H9 (cell line): ENCODE results near the gene ARL5A. TPM values are rescaled to one million over a fixed set of nuclear protein-coding genes. Genes with fewer than 3 reads are reported as not detected.

ENCODE experiments used
- DNase-seq: peaks from one replicate; pipeline ENCODE4 v3.0.0-alpha.2; 2017
- H2AFZ ChIP-seq: one replicate; pipeline ENCODE4 v1.6.1; 2013; ENCODE audit warnings: mild to moderate bottlenecking, low read length, control low read depth, moderate library complexity
- H2AK5ac ChIP-seq: 2 replicates; pipeline ENCODE4 v1.6.1; 2013; ENCODE audit warnings: low read length, control low read depth, mixed read lengths; ENCODE audit not compliant: insufficient read length
- H2BK120ac ChIP-seq: one replicate; pipeline ENCODE4 v1.6.1; 2013; ENCODE audit warnings: low read depth, mild to moderate bottlenecking, low read length, control low read depth, inconsistent platforms; ENCODE audit not compliant: poor library complexity, severe bottlenecking
- H2BK12ac ChIP-seq: 2 replicates; pipeline ENCODE4 v1.6.1; 2013; ENCODE audit warnings: low read length, control low read depth, mixed read lengths, low read depth; ENCODE audit not compliant: insufficient read length
- H2BK15ac ChIP-seq: 2 replicates; pipeline ENCODE4 v1.6.1; 2013; ENCODE audit warnings: low read depth, low read length, control low read depth
- H2BK20ac ChIP-seq: one replicate; pipeline ENCODE4 v1.6.1; 2013; ENCODE audit warnings: low read depth, mild to moderate bottlenecking, low read length, control low read depth, inconsistent platforms; ENCODE audit not compliant: poor library complexity, severe bottlenecking
- H2BK5ac ChIP-seq: 2 replicates; pipeline ENCODE4 v1.6.1; 2013; ENCODE audit warnings: low read length, control low read depth, mixed read lengths; ENCODE audit not compliant: insufficient read length
- H3K14ac ChIP-seq: 2 replicates; pipeline ENCODE4 v1.6.1; 2013; ENCODE audit warnings: low read length, control low read depth; ENCODE audit not compliant: insufficient read depth
- H3K18ac ChIP-seq: 2 replicates; pipeline ENCODE4 v1.6.1; 2013; ENCODE audit warnings: low read depth, mild to moderate bottlenecking, mixed read lengths, low read length, control low read depth; ENCODE audit not compliant: insufficient read length
- H3K23ac ChIP-seq: 2 replicates; pipeline ENCODE4 v1.6.1; 2013; ENCODE audit warnings: low read length, control low read depth, mixed read lengths, low read depth; ENCODE audit not compliant: insufficient read length
- H3K23me2 ChIP-seq: 2 replicates; pipeline ENCODE4 v1.6.1; 2013; ENCODE audit warnings: low read depth, mild to moderate bottlenecking, mixed read lengths, low read length, control low read depth; ENCODE audit not compliant: insufficient read length, poor library complexity, severe bottlenecking
- H3K27ac ChIP-seq: 2 replicates; pipeline ENCODE4 v1.5.1; 2013; ENCODE audit warnings: low read length, control low read depth, mixed read lengths, low read depth; ENCODE audit not compliant: insufficient read length
- H3K27me3 ChIP-seq: 2 replicates; pipeline ENCODE4 v1.6.1; 2013; ENCODE audit warnings: low read length, control low read depth, inconsistent platforms; ENCODE audit not compliant: insufficient read depth
- H3K4ac ChIP-seq: 2 replicates; pipeline ENCODE4 v1.6.1; 2013; ENCODE audit warnings: low read depth, mild to moderate bottlenecking, control low read depth, inconsistent platforms, low read length, moderate library complexity
- H3K4me1 ChIP-seq: 2 replicates; pipeline ENCODE4 v1.6.1; 2013; ENCODE audit warnings: low read length, control low read depth, inconsistent platforms; ENCODE audit not compliant: insufficient read depth
- H3K4me2 ChIP-seq: 2 replicates; pipeline ENCODE4 v1.6.1; 2013; ENCODE audit warnings: low read length, control low read depth, mixed read lengths; ENCODE audit not compliant: insufficient read length, insufficient read depth
- H3K56ac ChIP-seq: 2 replicates; pipeline ENCODE4 v1.6.1; 2013; ENCODE audit warnings: low read depth, mild to moderate bottlenecking, mixed read lengths, low read length, control low read depth; ENCODE audit not compliant: insufficient read length
- H3K79me1 ChIP-seq: 2 replicates; pipeline ENCODE4 v1.6.1; 2013; ENCODE audit warnings: low read depth, mild to moderate bottlenecking, moderate library complexity, low read length, control low read depth, inconsistent platforms; ENCODE audit not compliant: insufficient read depth, poor library complexity, severe bottlenecking
- H3K79me2 ChIP-seq: 2 replicates; pipeline ENCODE4 v1.6.1; 2013; ENCODE audit warnings: low read length, control low read depth, inconsistent platforms; ENCODE audit not compliant: insufficient read depth
- H3K9ac ChIP-seq: 2 replicates; pipeline ENCODE4 v1.6.1; 2013; ENCODE audit warnings: low read length, control low read depth, mixed read lengths; ENCODE audit not compliant: insufficient read length; ENCODE audit errors: extremely low read depth
- H3K9me3 ChIP-seq: one replicate; pipeline ENCODE4 v1.6.1; 2013; ENCODE audit warnings: low read depth, low read length, inconsistent platforms; ENCODE audit not compliant: control insufficient read depth
- H3T11ph ChIP-seq: one replicate; pipeline ENCODE4 v1.6.1; 2013; ENCODE audit warnings: mild to moderate bottlenecking, low read length, control low read depth, inconsistent platforms
- H4K20me1 ChIP-seq: one replicate; pipeline ENCODE4 v1.6.1; 2013; ENCODE audit not compliant: control insufficient read depth, insufficient read length, insufficient read depth
- H4K5ac ChIP-seq: 2 replicates; pipeline ENCODE4 v1.6.1; 2013; ENCODE audit warnings: low read depth, mild to moderate bottlenecking, mixed read lengths, low read length, control low read depth; ENCODE audit not compliant: insufficient read length
- H4K8ac ChIP-seq: replicated peaks from 2 replicates; pipeline ENCODE4 v1.6.1; 2013; ENCODE audit warnings: low read length, control low read depth, mixed read lengths, low read depth; ENCODE audit not compliant: insufficient read length
- H4K91ac ChIP-seq: 2 replicates; pipeline ENCODE4 v1.6.1; 2013; ENCODE audit warnings: low read depth, mild to moderate bottlenecking, moderate library complexity, mixed read lengths, low read length, control low read depth; ENCODE audit not compliant: insufficient read length
- H3K27ac Mint-ChIP-seq, 3 experiments: 2 replicates in 2 of 3; 3 replicates in 1 of 3; pipeline ENCODE4 v1.8.0; 2020 to 2021; ENCODE audit warnings: mixed read lengths in 3 of 3, mild to moderate bottlenecking in 1 of 3, moderate library complexity in 1 of 3
- H3K27me3 Mint-ChIP-seq: 2 replicates; pipeline ENCODE4 v1.8.0; 2021; ENCODE audit warnings: low read depth, mild to moderate bottlenecking, moderate library complexity, mixed read lengths
- H3K36me3 Mint-ChIP-seq, 3 experiments: 2 replicates in 2 of 3; 3 replicates in 1 of 3; pipeline ENCODE4 v1.8.0; 2020 to 2021; ENCODE audit warnings: low read depth in 3 of 3, mixed read lengths in 3 of 3; ENCODE audit not compliant: insufficient read depth in 1 of 3
- H3K4me1 Mint-ChIP-seq, 2 experiments: 2 replicates each; pipeline ENCODE4 v1.8.0; 2020; ENCODE audit warnings: mixed read lengths in 2 of 2
- H3K4me3 Mint-ChIP-seq, 2 experiments: 2 replicates in 1 of 2; 3 replicates in 1 of 2; pipeline ENCODE4 v1.8.0; 2020 to 2021; ENCODE audit warnings: mild to moderate bottlenecking in 2 of 2, mixed read lengths in 2 of 2, moderate library complexity in 1 of 2
- H3K9me3 Mint-ChIP-seq, 2 experiments: 2 replicates in 1 of 2; 3 replicates in 1 of 2; pipeline ENCODE4 v1.8.0; 2020; ENCODE audit warnings: mild to moderate bottlenecking in 2 of 2, mixed read lengths in 2 of 2, moderate library complexity in 1 of 2
- WGBS: extraction: QIAGEN DNeasy Blood & Tissue Kit; methylation state at CpG from one replicate; pipeline ENCODE4 v1.1.7; 2013; ENCODE audit warnings: missing lambda C conversion rate, low lambda C conversion rate, mixed read lengths; ENCODE audit not compliant: insufficient read length; ENCODE audit errors: extremely low coverage; 5-methylcytosine and 5-hydroxymethylcytosine counted together
- total RNA-seq: library from RNA; stranded (reverse); gene quantifications from 2 replicates; pipeline ENCODE4 v1.2.1, GENCODE V29; 2021
- TF ChIP-seq, protein P1 (sequence below): fragments of 200-600 bp; sonication (generic); conservative IDR thresholded peaks from 3 replicates; pipeline ENCODE4 v1.8.0; 2021; ENCODE audit warnings: antibody characterized with exemption, mild to moderate bottlenecking

ARL5A gene
- total RNA-seq, 1 experiment from 2014 or later, result 66.7 TPM

DNA sequence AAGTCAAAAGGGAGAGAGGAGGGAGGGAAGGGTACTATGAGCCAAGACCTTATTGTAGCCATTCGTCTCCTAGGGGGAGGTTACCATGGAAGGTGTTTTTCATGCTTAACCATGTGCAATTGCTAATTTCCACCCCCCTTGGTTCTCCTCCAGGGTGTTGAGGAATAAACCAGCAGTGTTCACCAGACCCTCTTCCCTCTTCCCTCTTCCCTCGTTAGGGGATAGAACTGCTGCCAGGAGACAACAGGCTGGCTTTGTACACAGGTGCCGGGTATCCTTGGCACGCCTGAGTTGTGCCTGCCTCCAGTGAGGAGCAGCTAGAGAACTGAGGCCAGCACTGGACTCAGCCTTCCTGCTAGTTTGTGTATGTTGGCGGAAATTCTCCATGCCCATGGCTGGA is 41.1 kb upstream of the ARL5A start:
- Histone ChIP-seq H3K4me2 (no peak overlapping the region), H3K27ac (no peak overlapping the region), H4K20me1 (no peaks in the 10 kb centered on the region), H3K14ac (no peak overlapping the region), H4K5ac (no peak overlapping the region), H3K56ac (no peak overlapping the region), H2BK12ac (no peak overlapping the region), H2BK5ac (no peak overlapping the region), H3K79me1 (no peaks in the 10 kb centered on the region), H2AK5ac (no peak overlapping the region), H2AFZ (no peak overlapping the region), H3K23ac (no peak overlapping the region), H3K9ac (no peak overlapping the region), H2BK20ac (no peak overlapping the region), H3K4ac (no peak overlapping the region), H4K8ac (no peak overlapping the region), H4K91ac (no peak overlapping the region), H3K79me2 (no peaks in the 10 kb centered on the region), H3K4me1 (no peaks in the 10 kb centered on the region), H3K27me3 (no peaks in the 10 kb centered on the region), H3T11ph (no peak overlapping the region), H2BK15ac (no peak overlapping the region), H3K18ac (no peak overlapping the region), H3K23me2 (no peaks in the 10 kb centered on the region), H3K9me3 (no peaks in the 10 kb centered on the region), H2BK120ac (no peak overlapping the region)
- Mint-ChIP-seq H3K4me3 (no peak overlapping the region), H3K36me3 (peaks cover 0 to under 1% (median 0%) of the 10 kb centered on the region in 3 experiments; a peak in 2 of 7 replicates), H3K27ac (no peak overlapping the region), H3K9me3 (no peaks in the 10 kb centered on the region; a peak in 1 of 5 replicates), H3K4me1 (peaks cover 6 to 7% of the 10 kb centered on the region in 2 experiments), H3K27me3 (no peaks in the 10 kb centered on the region)
- WGBS, result no CpG with 5 or more reads among the region's 5 CpGs
- DNase-seq, result no peak
- TF ChIP-seq, protein P1, sequence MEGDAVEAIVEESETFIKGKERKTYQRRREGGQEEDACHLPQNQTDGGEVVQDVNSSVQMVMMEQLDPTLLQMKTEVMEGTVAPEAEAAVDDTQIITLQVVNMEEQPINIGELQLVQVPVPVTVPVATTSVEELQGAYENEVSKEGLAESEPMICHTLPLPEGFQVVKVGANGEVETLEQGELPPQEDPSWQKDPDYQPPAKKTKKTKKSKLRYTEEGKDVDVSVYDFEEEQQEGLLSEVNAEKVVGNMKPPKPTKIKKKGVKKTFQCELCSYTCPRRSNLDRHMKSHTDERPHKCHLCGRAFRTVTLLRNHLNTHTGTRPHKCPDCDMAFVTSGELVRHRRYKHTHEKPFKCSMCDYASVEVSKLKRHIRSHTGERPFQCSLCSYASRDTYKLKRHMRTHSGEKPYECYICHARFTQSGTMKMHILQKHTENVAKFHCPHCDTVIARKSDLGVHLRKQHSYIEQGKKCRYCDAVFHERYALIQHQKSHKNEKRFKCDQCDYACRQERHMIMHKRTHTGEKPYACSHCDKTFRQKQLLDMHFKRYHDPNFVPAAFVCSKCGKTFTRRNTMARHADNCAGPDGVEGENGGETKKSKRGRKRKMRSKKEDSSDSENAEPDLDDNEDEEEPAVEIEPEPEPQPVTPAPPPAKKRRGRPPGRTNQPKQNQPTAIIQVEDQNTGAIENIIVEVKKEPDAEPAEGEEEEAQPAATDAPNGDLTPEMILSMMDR, result no peak
